H1 (cell line): ENCODE measurements around the gene CREB3L1. TPM values are rescaled to one million over a fixed set of nuclear protein-coding genes. Genes with fewer than 3 reads are reported as not detected.

Source experiments
- CTCF ChIA-PET: fragments of 300-600 bp; sonication (Branson Sonifier 250); formaldehyde crosslinking; loops from one replicate; lab custom pipeline; 2021; ENCODE audit not compliant: partially characterized antibody; lab: Charles Lee
- POLR2A ChIA-PET: fragments of 300-600 bp; sonication (Branson Sonifier 250); formaldehyde crosslinking; loops from one replicate; lab custom pipeline; 2021; ENCODE audit warnings: inconsistent platforms; ENCODE audit not compliant: partially characterized antibody; lab: Charles Lee
- DNase-seq, 2 experiments: peaks; one replicate each; pipeline versions ENCODE4 v3.0.0 to v3.0.0-alpha.2; 2010 to 2022; ENCODE audit warnings: low spot score in 2 of 2, low read depth in 1 of 2, mixed read lengths in 1 of 2
- FAIRE-seq: peaks from 2 replicates; lab custom pipeline; 2011; peaks lifted over from hg19 to GRCh38; lab: Jason Lieb, UNC
- H2AFZ ChIP-seq: 2 replicates; pipeline ENCODE4 v1.8.1; 2012; ENCODE audit warnings: low read length, inconsistent platforms
- H2AK5ac ChIP-seq: 2 replicates; pipeline ENCODE4 v1.6.1; 2013; ENCODE audit warnings: low read depth, low read length
- H2BK120ac ChIP-seq: replicated peaks from 2 replicates; pipeline ENCODE3; 2013; ENCODE audit warnings: low read depth, low read length, inconsistent platforms
- H2BK12ac ChIP-seq: 2 replicates; pipeline ENCODE4 v1.6.1; 2013; ENCODE audit warnings: low read depth, low read length
- H2BK15ac ChIP-seq: 2 replicates; pipeline ENCODE4 v1.6.1; 2013; ENCODE audit warnings: low read length
- H2BK20ac ChIP-seq: 2 replicates; pipeline ENCODE4 v1.6.1; 2013; ENCODE audit warnings: low read length
- H2BK5ac ChIP-seq: 2 replicates; pipeline ENCODE4 v1.6.1; 2013; ENCODE audit warnings: low read depth, low read length
- H3K14ac ChIP-seq: 2 replicates; pipeline ENCODE4 v1.6.1; 2013; ENCODE audit warnings: inconsistent platforms; ENCODE audit not compliant: insufficient read length
- H3K18ac ChIP-seq: 2 replicates; pipeline ENCODE4 v1.6.1; 2013; ENCODE audit warnings: low read length; ENCODE audit errors: extremely low read depth
- H3K23ac ChIP-seq: 2 replicates; pipeline ENCODE4 v1.6.1; 2013; ENCODE audit warnings: inconsistent platforms; ENCODE audit not compliant: insufficient read length
- H3K23me2 ChIP-seq: 2 replicates; pipeline ENCODE4 v1.6.1; 2013; ENCODE audit warnings: low read depth, low read length
- H3K27ac ChIP-seq: 2 replicates; pipeline ENCODE4 v1.6.1; 2011; ENCODE audit warnings: low read depth, low read length, inconsistent platforms
- H3K27me3 ChIP-seq, 4 experiments: replicated peaks in 1 of 4; 1 replicate in 1 of 4; 2 replicates in 3 of 4; pipeline versions ENCODE4 v1.6.1 to v1.8.1; 2011 to 2013; ENCODE audit warnings: low read length in 3 of 4, mild to moderate bottlenecking in 3 of 4, inconsistent platforms in 2 of 4, mixed read lengths in 2 of 4, moderate library complexity in 1 of 4; ENCODE audit not compliant: control insufficient read depth in 3 of 4, insufficient read depth in 3 of 4; ENCODE audit errors: extremely low read depth in 1 of 4
- H3K36me3 ChIP-seq, 4 experiments: 2 replicates each; pipeline versions ENCODE4 v1.6.1 to v1.8.1; 2011 to 2013; ENCODE audit warnings: mild to moderate bottlenecking in 4 of 4, low read length in 3 of 4, moderate library complexity in 2 of 4, control low read depth in 1 of 4, inconsistent platforms in 1 of 4; ENCODE audit not compliant: insufficient read depth in 4 of 4, control insufficient read depth in 2 of 4
- H3K4ac ChIP-seq: replicated peaks from 2 replicates; pipeline ENCODE3; 2013; ENCODE audit warnings: low read length, low read depth, mixed read lengths, inconsistent platforms; ENCODE audit not compliant: insufficient read length
- H3K4me1 ChIP-seq, 4 experiments: replicated peaks in 1 of 4; 1 replicate in 1 of 4; 2 replicates in 3 of 4; pipeline versions ENCODE4 v1.6.1 to v1.8.1; 2011 to 2013; ENCODE audit warnings: low read length in 3 of 4, inconsistent platforms in 2 of 4, mixed read lengths in 1 of 4; ENCODE audit not compliant: insufficient read depth in 4 of 4, control insufficient read depth in 3 of 4
- H3K4me2 ChIP-seq, 2 experiments: 2 replicates each; pipeline versions ENCODE4 v1.6.1 to v1.8.1; 2011 to 2013; ENCODE audit warnings: low read depth in 2 of 2, low read length in 2 of 2, control low read depth in 1 of 2, inconsistent platforms in 1 of 2, mild to moderate bottlenecking in 1 of 2; ENCODE audit not compliant: insufficient read depth in 1 of 2
- H3K4me3 ChIP-seq, 4 experiments: fragments of 200-600, 300-600 bp in 1 of 4; sonication (generic), shearing (Covaris generic), sonication (Bioruptor Twin) in 1 of 4; 2 replicates each; pipeline versions ENCODE4 v1.5.1 to v1.8.1; 2011 to 2016; ENCODE audit warnings: low read length in 4 of 4, low read depth in 3 of 4, control low read depth in 2 of 4, inconsistent platforms in 2 of 4, mild to moderate bottlenecking in 2 of 4, mixed read lengths in 1 of 4, moderate library complexity in 1 of 4; ENCODE audit not compliant: insufficient read depth in 2 of 4; ENCODE audit errors: extremely low read depth in 1 of 4
- H3K56ac ChIP-seq: replicated peaks from 2 replicates; pipeline ENCODE3; 2013; ENCODE audit warnings: low read depth, mild to moderate bottlenecking, mixed read lengths, low read length, inconsistent platforms; ENCODE audit not compliant: insufficient read length
- H3K79me1 ChIP-seq: 2 replicates; pipeline ENCODE4 v1.6.1; 2013; ENCODE audit warnings: low read depth, low read length, control low read depth
- H3K79me2 ChIP-seq, 2 experiments: 2 replicates each; pipeline versions ENCODE4 v1.6.1 to v1.8.1; 2012 to 2013; ENCODE audit warnings: low read length in 2 of 2, mild to moderate bottlenecking in 2 of 2, inconsistent platforms in 1 of 2; ENCODE audit not compliant: insufficient read depth in 2 of 2, control insufficient read depth in 1 of 2
- H3K9ac ChIP-seq, 4 experiments: replicated peaks in 1 of 4; 1 replicate in 1 of 4; 2 replicates in 3 of 4; pipeline versions ENCODE4 v1.6.1 to v1.8.1; 2011 to 2013; ENCODE audit warnings: low read depth in 3 of 4, low read length in 3 of 4, control low read depth in 2 of 4, mild to moderate bottlenecking in 2 of 4, moderate library complexity in 2 of 4, inconsistent platforms in 1 of 4; ENCODE audit errors: extremely low read depth in 1 of 4
- H3K9me3 ChIP-seq, 2 experiments: 2 replicates each; pipeline versions ENCODE4 v1.6.1 to v1.8.1; 2012 to 2013; ENCODE audit warnings: mild to moderate bottlenecking in 2 of 2, moderate library complexity in 2 of 2, control low read depth in 1 of 2, inconsistent platforms in 1 of 2, low read depth in 1 of 2, low read length in 1 of 2, mixed read lengths in 1 of 2; ENCODE audit not compliant: insufficient read depth in 2 of 2
- H4K20me1 ChIP-seq, 2 experiments: replicated peaks in 1 of 2; 2 replicates each; pipeline versions ENCODE3 to v1.8.1; 2011 to 2013; ENCODE audit warnings: inconsistent platforms in 2 of 2, low read length in 2 of 2, mild to moderate bottlenecking in 1 of 2; ENCODE audit not compliant: insufficient read depth in 2 of 2, control insufficient read depth in 1 of 2
- H4K5ac ChIP-seq: 2 replicates; pipeline ENCODE4 v1.6.1; 2013; ENCODE audit warnings: low read length, low read depth, mixed read lengths, inconsistent platforms; ENCODE audit not compliant: insufficient read length
- H4K8ac ChIP-seq: 2 replicates; pipeline ENCODE4 v1.8.0; 2013; ENCODE audit warnings: mild to moderate bottlenecking, moderate library complexity, low read length, inconsistent platforms; ENCODE audit not compliant: insufficient read depth; ENCODE audit errors: extremely low read depth
- H4K91ac ChIP-seq: replicated peaks from 2 replicates; pipeline ENCODE3; 2013; ENCODE audit warnings: low read length, mixed read lengths, inconsistent platforms; ENCODE audit not compliant: insufficient read length
- RXRA ChIP-seq: IDR thresholded peaks from 2 replicates; pipeline ENCODE4 v1.6.1; 2011; ENCODE audit warnings: low read depth, mild to moderate bottlenecking, low read length, moderate library complexity; ENCODE audit not compliant: insufficient read depth
- WGBS, 2 experiments: shearing (Covaris generic) in 1 of 2; methylation state at CpG; one replicate each; pipeline versions ENCODE4 v1.1.6 to v1.1.7; 2013 to 2015; ENCODE audit warnings: low lambda C conversion rate in 2 of 2, mixed read lengths in 2 of 2, inconsistent platforms in 1 of 2, low coverage in 1 of 2, missing lambda C conversion rate in 1 of 2; ENCODE audit not compliant: insufficient replicate concordance in 2 of 2, insufficient coverage in 1 of 2, insufficient read length in 1 of 2; ENCODE audit errors: extremely low coverage in 1 of 2, missing lambda C conversion rate in 1 of 2; 5-methylcytosine and 5-hydroxymethylcytosine counted together
- polyA plus RNA-seq, 7 experiments: library from polyadenylated mRNA; depleted of rRNA in 3 of 7; stranded (reverse) in 5 of 7; unstranded in 2 of 7; fragments of >200 nt in 5 of 7; fragments of 200-250 nt in 2 of 7; gene quantifications; 1 replicate in 5 of 7; 2 replicates in 1 of 7; 4 replicates in 1 of 7; pipeline versions ENCODE4 v1.2.1 to v1.2.3, GENCODE V29; 2011 to 2013; ENCODE audit warnings: missing spikeins in 2 of 7, mixed read lengths in 2 of 7
- total RNA-seq: library from RNA; stranded (reverse); fragmentation: NEBNext Ultra II Directional; extraction: Animal tissue kit (Norgen Biotek cat#: 25700); gene quantifications from 2 replicates; pipeline ENCODE4 v1.2.1, GENCODE V29; 2021

The CREB3L1 gene
- total and polyA plus RNA-seq, 2 of the 8 experiments (the other 6 are each of a cell fraction or from before 2014, with no cell fraction given), result 4.1 to 12.7 TPM

DNA sequence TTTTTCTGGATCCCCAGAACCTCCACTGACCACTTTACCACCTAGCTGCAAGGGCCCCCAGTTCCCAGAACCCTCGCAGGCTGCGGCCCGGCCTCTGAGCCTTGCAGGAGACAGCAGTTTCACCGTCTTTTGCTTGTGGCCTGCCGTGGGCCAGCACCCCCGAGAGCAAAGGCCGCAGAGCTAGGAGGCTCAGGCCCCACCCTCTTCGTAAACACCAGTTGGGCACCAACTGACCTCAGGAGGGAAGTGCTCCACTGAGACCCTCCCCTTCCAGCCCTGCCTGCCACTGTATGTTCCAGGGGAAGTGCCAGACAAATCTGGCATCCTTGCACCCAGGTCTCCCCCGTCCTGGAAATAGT lies 23.4 kb upstream of the CREB3L1 start:
- no peak overlapping the region for H3K23ac ChIP-seq
- TF ChIP-seq RXRA, result no peak
- no peaks in the 10 kb centered on the region for H3K79me2 ChIP-seq
- no peak overlapping the region for H3K27ac ChIP-seq
- no peak overlapping the region for H2AK5ac ChIP-seq
- H4K20me1 ChIP-seq, result no peaks in the 10 kb centered on the region
- no peak overlapping the region for H3K4me3 ChIP-seq
- peak overlapping the region; percentile 58; the same call in 1 of the 2 replicates for H4K8ac ChIP-seq
- H2AFZ ChIP-seq, result peak overlapping the region; percentile 42; the same call in 1 of the 2 replicates
- WGBS, 2 experiments, result 74% methylated on average over 9 of the region's 9 CpGs; no CpG with 5 or more reads in 1 of the 2 experiments
- FAIRE-seq (no peak), DNase-seq (no peak)
- no peak overlapping the region for H3K9ac ChIP-seq
- no peaks in the 10 kb centered on the region for H3K36me3 ChIP-seq
- ChIA-PET POLR2A (interaction anchor here (0.7 kb wide), 1 partner anchor 11 kb away, joined by 3 read pairs; no protein-coding TSS in a partner anchor), CTCF (interaction anchor here (1.0 to 21.7 kb wide), 2 partner anchors 37 to 59 kb away, joined by 3 to 858 read pairs; no protein-coding TSS in a partner anchor)
- H3K4me1 ChIP-seq, result no peaks in the 10 kb centered on the region; a peak in 1 of 7 replicates
- no peak overlapping the region for H3K4me2 ChIP-seq
- 0 out of 2 replicates have a peak overlapping the region, but pooled peaks have one; percentile 88 for H2BK12ac ChIP-seq
- no peaks in the 10 kb centered on the region for H3K27me3 ChIP-seq
- no peak overlapping the region for H3K14ac ChIP-seq
- H3K4ac ChIP-seq, result no peak overlapping the region
- no peak overlapping the region for H3K56ac ChIP-seq
- H2BK20ac ChIP-seq, result no peak overlapping the region
- H2BK120ac ChIP-seq, result no peak overlapping the region
- H2BK5ac ChIP-seq, result peak overlapping the region; percentile 68; the same call in 1 of the 2 replicates
- H4K5ac ChIP-seq, result peak overlapping the region; percentile 21
- no peaks in the 10 kb centered on the region for H3K9me3 ChIP-seq
- H3K79me1 ChIP-seq, result no peaks in the 10 kb centered on the region
- no peak overlapping the region for H2BK15ac ChIP-seq
- no peaks in the 10 kb centered on the region for H3K23me2 ChIP-seq
- no peak overlapping the region for H4K91ac ChIP-seq
- H3K18ac ChIP-seq, result no peak overlapping the region
